Body of pancreas (tissue), 4 donors: Measurements from ENCODE around the gene USP46. TPM values are rescaled to one million over a fixed set of nuclear protein-coding genes. Genes with fewer than 3 reads are reported as not detected.

Source experiments
- ATAC-seq: fragments of 150-250 bp; one replicate; pipeline ENCODE4 v1.9.1; 2016
- DNase-seq, 4 donors: peaks; one replicate each; pipeline ENCODE4 v3.0.0-alpha.2; 2019
- H3K27ac ChIP-seq, 4 donors: fragments of 200-600 bp; sonication (generic); 1 replicate in 3 of 4; 2 replicates in 1 of 4; pipeline versions ENCODE4 v1.5.1 to v1.6.1; 2016 to 2019; ENCODE audit warnings: mild to moderate bottlenecking in 1 of 4, mixed read lengths in 1 of 4, moderate library complexity in 1 of 4
- H3K27me3 ChIP-seq, 2 donors: fragments of 200-600 bp; sonication (generic); one replicate each; pipeline ENCODE4 v1.6.0; 2016; ENCODE audit warnings: mild to moderate bottlenecking in 1 of 2
- H3K36me3 ChIP-seq, 2 donors: fragments of 200-600 bp; sonication (generic); replicated peaks in 1 of 2; 2 replicates each; pipeline ENCODE4 v1.5.1; 2016; ENCODE audit warnings: low read depth in 2 of 2; ENCODE audit not compliant: insufficient read depth in 1 of 2
- H3K4me1 ChIP-seq: fragments of 200-600 bp; sonication (generic); one replicate; pipeline ENCODE4 v1.6.0; 2016
- H3K4me3 ChIP-seq, 2 donors: fragments of 200-600 bp; sonication (generic); 1 replicate in 1 of 2; 2 replicates in 1 of 2; pipeline ENCODE4 v1.5.1; 2016 to 2019
- H3K9me3 ChIP-seq, 3 donors: fragments of 200-600 bp; sonication (generic); 1 replicate in 2 of 3; 2 replicates in 1 of 3; pipeline ENCODE4 v1.5.1; 2016
- POLR2A ChIP-seq, 3 donors: fragments of 450-650 bp; IDR thresholded peaks; one replicate each; pipeline ENCODE4 v1.6.1; 2016; ENCODE audit warnings: antibody characterized with exemption in 3 of 3, mild to moderate bottlenecking in 2 of 3
- WGBS, 2 donors: methylation state at CpG; one replicate each; pipeline ENCODE4 v1.1.5; 2017; 5-methylcytosine and 5-hydroxymethylcytosine counted together
- intact Hi-C: fragments of 100-400 bp; cut with DNase I; formaldehyde crosslinking; loops from one replicate; pipeline ENCODE4 v1.15.1; 2023
- total RNA-seq, 2 donors: library from RNA; depleted of rRNA; stranded (reverse); fragments of >200 nt; gene quantifications; one replicate each; pipeline ENCODE4 v1.1.0, GENCODE V29; 2016
- TF ChIP-seq, protein P1 (sequence below), 7 experiments: fragments of 450-650 bp in 4 of 7; fragments of 200-600 bp in 3 of 7; sonication (generic) in 3 of 7; IDR thresholded peaks; one replicate each; pipeline ENCODE4 v1.5.1; 2016 to 2019; ENCODE audit warnings: antibody characterized with exemption in 7 of 7

USP46 gene
- total RNA-seq, 2 donors from 2014 or later, result 6.7 to 6.9 TPM

DNA sequence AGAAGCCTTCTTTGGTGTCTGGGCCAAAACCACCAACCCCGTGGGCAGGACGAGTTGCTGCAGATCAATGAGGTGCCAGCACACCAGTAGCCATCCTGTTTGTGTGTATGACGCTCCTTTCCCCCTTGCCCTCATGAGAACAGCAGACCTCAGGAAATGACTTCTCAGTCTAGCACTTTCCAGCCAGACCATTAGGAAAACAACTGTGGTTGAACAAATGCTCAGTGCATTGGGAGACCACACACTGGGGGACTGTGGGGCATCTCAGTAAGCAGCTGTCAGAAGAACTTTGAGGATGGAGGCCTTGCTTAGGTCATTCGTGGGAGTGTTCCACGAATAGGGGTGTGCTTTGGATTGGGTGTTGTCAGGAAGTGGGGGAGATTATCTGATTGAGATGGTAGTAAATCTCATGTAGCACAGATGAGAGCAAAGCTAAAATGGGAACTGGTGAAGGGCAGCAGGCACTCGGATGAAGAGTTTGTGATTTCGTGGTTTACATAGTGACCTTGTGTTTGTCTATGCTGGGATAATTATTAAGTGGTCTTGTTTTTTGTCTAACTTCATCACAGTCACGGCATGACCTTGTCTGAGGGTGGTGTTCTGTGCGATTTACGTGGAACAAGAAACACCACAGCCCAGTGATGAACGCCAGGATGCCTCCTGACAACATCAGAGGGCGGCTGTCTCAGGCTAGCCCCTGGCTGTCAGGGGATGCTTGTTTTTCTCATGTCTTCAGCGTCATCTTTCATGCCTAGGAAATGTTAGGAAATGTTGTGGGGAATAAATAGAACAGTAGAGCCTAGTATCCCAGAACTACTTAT lies 70.1 kb downstream of the USP46 start:
- Histone ChIP-seq H3K27me3 (no peaks in the 10 kb centered on the region), H3K9me3 (no peaks in the 10 kb centered on the region), H3K4me1 (no peaks in the 10 kb centered on the region), H3K4me3 (no peak overlapping the region), H3K27ac (no peak overlapping the region), H3K36me3 (no peaks in the 10 kb centered on the region)
- TF ChIP-seq POLR2A (IDR thresholded peaks at IDR 0.05), result no peak
- TF ChIP-seq, protein P1, sequence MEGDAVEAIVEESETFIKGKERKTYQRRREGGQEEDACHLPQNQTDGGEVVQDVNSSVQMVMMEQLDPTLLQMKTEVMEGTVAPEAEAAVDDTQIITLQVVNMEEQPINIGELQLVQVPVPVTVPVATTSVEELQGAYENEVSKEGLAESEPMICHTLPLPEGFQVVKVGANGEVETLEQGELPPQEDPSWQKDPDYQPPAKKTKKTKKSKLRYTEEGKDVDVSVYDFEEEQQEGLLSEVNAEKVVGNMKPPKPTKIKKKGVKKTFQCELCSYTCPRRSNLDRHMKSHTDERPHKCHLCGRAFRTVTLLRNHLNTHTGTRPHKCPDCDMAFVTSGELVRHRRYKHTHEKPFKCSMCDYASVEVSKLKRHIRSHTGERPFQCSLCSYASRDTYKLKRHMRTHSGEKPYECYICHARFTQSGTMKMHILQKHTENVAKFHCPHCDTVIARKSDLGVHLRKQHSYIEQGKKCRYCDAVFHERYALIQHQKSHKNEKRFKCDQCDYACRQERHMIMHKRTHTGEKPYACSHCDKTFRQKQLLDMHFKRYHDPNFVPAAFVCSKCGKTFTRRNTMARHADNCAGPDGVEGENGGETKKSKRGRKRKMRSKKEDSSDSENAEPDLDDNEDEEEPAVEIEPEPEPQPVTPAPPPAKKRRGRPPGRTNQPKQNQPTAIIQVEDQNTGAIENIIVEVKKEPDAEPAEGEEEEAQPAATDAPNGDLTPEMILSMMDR (IDR thresholded peaks at IDR 0.05), result no peak
- intact Hi-C loops, result no loop called here
- no peak for DNase-seq
- WGBS, 2 donors, result 58 to 69% methylated on average over 13 of the region's 13 CpGs
- ATAC-seq, result no peak

DNA sequence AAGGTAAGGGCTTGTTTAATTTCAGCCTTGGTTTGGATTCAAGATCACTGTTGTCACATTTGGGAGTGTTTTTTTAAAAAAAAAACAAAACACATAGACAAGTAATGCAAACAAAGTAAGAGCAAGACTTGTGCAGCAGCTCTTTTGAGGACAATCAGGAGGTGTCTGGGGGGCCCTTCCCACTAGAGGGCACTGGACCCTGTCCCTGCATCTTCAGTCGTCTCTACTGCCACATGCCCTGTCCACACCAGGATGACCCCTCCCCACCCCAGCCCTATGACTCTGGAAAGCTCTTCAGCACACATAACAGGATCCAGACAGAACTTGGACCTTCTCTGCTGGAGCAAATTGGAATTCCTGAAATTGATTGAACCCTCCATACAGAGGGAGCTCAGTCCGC lies 71.0 kb downstream of the USP46 start:
- Histone ChIP-seq H3K4me1 (no peaks in the 10 kb centered on the region), H3K4me3 (no peak overlapping the region), H3K27me3 (no peaks in the 10 kb centered on the region), H3K9me3 (no peaks in the 10 kb centered on the region), H3K36me3 (no peaks in the 10 kb centered on the region), H3K27ac (no peak overlapping the region)
- WGBS, 2 donors, result 50 to 55% methylated on average over 2 of the region's 2 CpGs
- no peak for ATAC-seq
- intact Hi-C loops, result no loop called here
- TF ChIP-seq, protein P1 (IDR thresholded peaks at IDR 0.05), result peak; percentile 29 to 53 (median 37)
- no peak for TF ChIP-seq POLR2A (IDR thresholded peaks at IDR 0.05)
- DNase-seq, result peak; percentile 25 to 59 (median 36)

DNA sequence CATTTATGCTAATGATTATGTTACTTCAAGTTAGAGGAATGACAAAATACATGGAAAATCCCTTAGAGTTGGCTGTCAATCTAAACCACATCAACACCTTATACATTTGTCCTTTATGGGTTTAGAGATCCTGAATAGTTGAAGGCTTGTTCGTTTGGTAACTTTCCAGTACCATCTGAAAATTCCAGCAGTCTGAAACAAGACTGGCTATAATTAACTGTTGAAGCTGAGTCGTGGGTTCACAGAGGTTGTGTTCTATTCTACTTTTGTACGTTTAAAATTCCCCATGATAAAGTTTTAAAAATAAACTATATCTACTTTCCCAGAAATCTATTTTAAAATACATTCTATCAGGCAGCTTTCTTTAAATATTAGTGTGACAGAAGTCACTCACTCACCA lies 73.0 kb downstream of the USP46 start:
- no peak overlapping the region for H3K27ac ChIP-seq
- no peaks in the 10 kb centered on the region for H3K4me1 ChIP-seq
- DNase-seq, result no peak
- TF ChIP-seq, protein P1 (IDR thresholded peaks at IDR 0.05), result no peak
- TF ChIP-seq POLR2A (IDR thresholded peaks at IDR 0.05), result no peak
- H3K4me3 ChIP-seq, result no peak overlapping the region
- 22 to 24% methylated on average over 3 of the region's 3 CpGs for WGBS, 2 donors
- H3K27me3 ChIP-seq, result no peaks in the 10 kb centered on the region
- no peaks in the 10 kb centered on the region for H3K9me3 ChIP-seq
- no peak for ATAC-seq
- intact Hi-C loops, result no loop called here
- no peaks in the 10 kb centered on the region for H3K36me3 ChIP-seq

DNA sequence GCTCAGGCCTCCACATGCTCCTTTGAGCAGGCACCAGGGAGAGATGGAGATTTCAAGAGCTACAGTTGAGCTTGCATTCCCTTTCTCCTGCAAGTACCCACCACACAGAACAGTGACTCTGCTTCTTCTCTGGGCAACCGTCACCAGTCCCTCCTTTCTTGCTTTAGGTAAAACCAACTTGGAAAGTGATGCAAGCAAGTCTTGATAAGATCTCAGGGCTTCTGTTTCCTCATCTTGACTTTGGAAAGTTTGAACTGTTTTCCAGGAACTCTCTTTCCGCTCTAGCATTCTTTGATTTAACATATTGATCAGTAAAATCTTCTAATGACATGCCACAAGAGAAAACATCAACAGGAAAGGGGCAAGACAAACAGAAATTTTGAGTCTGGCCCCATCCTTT lies 73.7 kb downstream of the USP46 start:
- intact Hi-C loops, result no loop called here
- H3K4me3 ChIP-seq, result no peak overlapping the region
- H3K27ac ChIP-seq, result no peak overlapping the region
- TF ChIP-seq, protein P1 (IDR thresholded peaks at IDR 0.05), result no peak
- no peak for TF ChIP-seq POLR2A (IDR thresholded peaks at IDR 0.05)
- no peaks in the 10 kb centered on the region for H3K36me3 ChIP-seq
- H3K4me1 ChIP-seq, result no peaks in the 10 kb centered on the region
- ATAC-seq (no peak), DNase-seq (no peak)
- WGBS, 2 donors, result 73 to 83% methylated on average over 2 of the region's 2 CpGs
- H3K9me3 ChIP-seq, result no peaks in the 10 kb centered on the region
- H3K27me3 ChIP-seq, result no peaks in the 10 kb centered on the region
